AG04449 (cell line): ENCODE data around the gene KIAA0586.

Source experiments
- CTCF ChIA-PET: fragments of 350-600 bp; formaldehyde crosslinking; extraction: SDS; loops from one replicate; lab custom pipeline; 2021; ENCODE audit warnings: antibody characterized with exemption; lab: Yijun Ruan, JAX
- POLR2A ChIA-PET: fragments of 400-600, 350-600 bp; formaldehyde crosslinking; extraction: SDS; loops from one replicate; lab custom pipeline; 2020; ENCODE audit warnings: antibody characterized with exemption, inconsistent platforms; lab: Yijun Ruan, JAX
- DNase-seq: peaks from one replicate; pipeline ENCODE4 v3.0.0-alpha.2; 2010; ENCODE audit warnings: low read depth, low spot score
- H3K4me3 ChIP-seq: 2 replicates; pipeline ENCODE4 v1.5.1; 2011; ENCODE audit warnings: low read depth, mild to moderate bottlenecking, control low read depth, low read length
- CTCF ChIP-seq: IDR thresholded peaks from one replicate; pipeline ENCODE4 v1.5.1; 2011; ENCODE audit warnings: mild to moderate bottlenecking, moderate library complexity, low read length, control low read depth, inconsistent platforms; ENCODE audit not compliant: insufficient read depth; ENCODE audit errors: missing control alignments

The KIAA0586 gene

GRCh38 chr14:58541633-58542022 lies 114.1 kb downstream of the KIAA0586 start:
- no peak overlapping the region for H3K4me3 ChIP-seq
- ChIA-PET POLR2A (no interaction called here), CTCF (no interaction called here)
- no peak for DNase-seq
- TF ChIP-seq CTCF = no peak

- ChIA-PET POLR2A (no interaction called here), CTCF (no interaction called here)
- no peak for DNase-seq
- TF ChIP-seq CTCF = no peak
- no peak overlapping the region for H3K4me3 ChIP-seq
Measured at GRCh38 chr14:58543253-58543652, 115.7 kb downstream of the KIAA0586 start.

- no peak overlapping the region for H3K4me3 ChIP-seq
Measured at GRCh38 chr14:58547649-58548048, 120.1 kb downstream of the KIAA0586 start.

GRCh38 chr14:58549105-58549757 lies 121.7 kb downstream of the KIAA0586 start:
- no peak overlapping the region for H3K4me3 ChIP-seq
- ChIA-PET CTCF (interaction anchor here (0.8 to 1.0 kb wide), 2 partner anchors 10 to 53 kb away, joined by 3 read pairs; no protein-coding TSS in a partner anchor), POLR2A (no interaction called here)
- no peak for TF ChIP-seq CTCF
- DNase-seq = no peak

More at GRCh38 chr14:58547649-58548048, 120.1 kb downstream of the KIAA0586 start:
- ChIA-PET POLR2A (interaction anchor here (0.7 kb wide), 1 partner anchor 171 kb away, joined by 5 read pairs; no protein-coding TSS in a partner anchor), CTCF (no interaction called here)
- no peak for TF ChIP-seq CTCF
- no peak for DNase-seq

GRCh38 chr14:58553959-58554358 lies 126.4 kb downstream of the KIAA0586 start:
- CTCF ChIA-PET = interaction anchor here (1.4 to 1.5 kb wide), 2 partner anchors 12 to 65 kb away, joined by 3 read pairs; no protein-coding TSS in a partner anchor
- no peak overlapping the region for H3K4me3 ChIP-seq
- DNase-seq = no peak
- POLR2A ChIA-PET = no interaction called here
- TF ChIP-seq CTCF = no peak

GRCh38 chr14:58555647-58556046 lies 128.1 kb downstream of the KIAA0586 start:
- CTCF ChIA-PET = interaction anchor here (1.0 to 1.5 kb wide), 5 partner anchors 10 to 567 kb away, joined by 3 read pairs; no protein-coding TSS in a partner anchor
- POLR2A ChIA-PET = interaction anchor here (1.2 kb wide), 1 partner anchor 310 kb away, joined by 3 read pairs; no protein-coding TSS in a partner anchor
- H3K4me3 ChIP-seq = no peak overlapping the region
- TF ChIP-seq CTCF = no peak
- DNase-seq = no peak
